HepG2 (cell line): ENCODE data around the gene PEX7. TPM values are rescaled to one million over a fixed set of nuclear protein-coding genes. Genes with fewer than 3 reads are reported as not detected.

Experiments
- ATAC-seq: fragments of 200-7000 bp; cut with Tn5 transposase; 3 replicates; pipeline ENCODE4 v1.9.1; 2020; ENCODE audit warnings: mild to moderate bottlenecking, moderate library complexity
- BruUV-seq: library from RNA; stranded (reverse); fragments of 400-500 nt; replicated peaks from 2 replicates; lab custom pipeline; 2021; lab: Mats Ljungman, UMichigan
- CTCF ChIA-PET: fragments of 300-600 bp; formaldehyde crosslinking; extraction: SDS; loops from one replicate; lab custom pipeline; 2021; ENCODE audit warnings: low total read pairs, inconsistent platforms, low intra/inter-chr PET ratio; lab: Yijun Ruan, JAX
- POLR2A ChIA-PET: fragments of 350-600 bp; sonication (Branson Sonifier 250); formaldehyde crosslinking; loops from one replicate; lab custom pipeline; 2020; ENCODE audit warnings: antibody characterized with exemption, inconsistent platforms; lab: Yijun Ruan, JAX
- DNase-seq: peaks from one replicate; pipeline ENCODE4 v3.0.0-alpha.2; 2015; ENCODE audit warnings: low spot score
- FAIRE-seq: peaks from 3 replicates; lab custom pipeline; 2011; peaks lifted over from hg19 to GRCh38; lab: Jason Lieb, UNC
- H2AFZ ChIP-seq: one replicate; pipeline ENCODE4 v1.6.1; 2011; ENCODE audit warnings: low read length, inconsistent platforms
- H3K27ac ChIP-seq: fragments of 300-600 bp; 3 replicates; pipeline ENCODE4 v1.8.0; 2011; ENCODE audit warnings: mixed run types, mild to moderate bottlenecking, mixed read lengths, low read length, inconsistent platforms; ENCODE audit not compliant: insufficient read depth; ENCODE audit errors: extremely low read length
- H3K27me3 ChIP-seq, 2 experiments: fragments of 200-600 bp in 1 of 2; 2 replicates in 1 of 2; 3 replicates in 1 of 2; pipeline versions ENCODE4 v1.6.0 to v1.8.0; 2011; ENCODE audit warnings: low read length in 2 of 2, mild to moderate bottlenecking in 2 of 2, moderate library complexity in 2 of 2, inconsistent platforms in 1 of 2; ENCODE audit not compliant: insufficient read depth in 2 of 2, control insufficient read depth in 1 of 2
- H3K36me3 ChIP-seq, 2 experiments: fragments of 200-600 bp in 1 of 2; replicated peaks in 1 of 2; 2 replicates in 1 of 2; 3 replicates in 1 of 2; pipeline versions ENCODE4 v1.5.1 to v1.8.0; 2011; ENCODE audit warnings: low read length in 2 of 2, inconsistent platforms in 1 of 2; ENCODE audit not compliant: insufficient read depth in 2 of 2, control insufficient read depth in 1 of 2
- H3K4me1 ChIP-seq: 2 replicates; pipeline ENCODE4 v1.5.1; 2012; ENCODE audit warnings: low read length, inconsistent platforms; ENCODE audit not compliant: insufficient read depth
- H3K4me2 ChIP-seq: 2 replicates; pipeline ENCODE4 v1.6.0; 2011; ENCODE audit warnings: low read depth, low read length, inconsistent platforms
- H3K4me3 ChIP-seq, 3 experiments: fragments of 200-600 bp in 1 of 3; sonication (generic), shearing (Covaris generic) in 1 of 3; replicated peaks in 1 of 3; 2 replicates each; pipeline ENCODE4 v1.5.1; 2011 to 2016; ENCODE audit warnings: low read length in 3 of 3, inconsistent platforms in 2 of 3, low read depth in 2 of 3, mild to moderate bottlenecking in 2 of 3, control low read depth in 1 of 3, mixed read lengths in 1 of 3; ENCODE audit not compliant: insufficient read depth in 1 of 3
- H3K79me2 ChIP-seq: one replicate; pipeline ENCODE4 v1.6.1; 2011; ENCODE audit warnings: low read length, inconsistent platforms; ENCODE audit not compliant: insufficient read depth
- H3K9ac ChIP-seq: 2 replicates; pipeline ENCODE4 v1.6.0; 2011; ENCODE audit warnings: mild to moderate bottlenecking, low read depth, low read length, inconsistent platforms; ENCODE audit not compliant: insufficient read depth
- H3K9me3 ChIP-seq: 2 replicates; pipeline ENCODE4 v1.5.1; 2012; ENCODE audit warnings: mild to moderate bottlenecking, low read length
- H4K20me1 ChIP-seq: 2 replicates; pipeline ENCODE4 v1.6.0; 2011; ENCODE audit warnings: inconsistent platforms, mild to moderate bottlenecking, low read length, moderate library complexity; ENCODE audit not compliant: insufficient read depth
- KDM1A ChIP-seq: IDR thresholded peaks from 2 replicates; pipeline ENCODE4 v1.6.1; 2016; ENCODE audit warnings: missing compliant biosample characterization
- MLLT10 ChIP-seq: sonication (generic); formaldehyde crosslinking; IDR thresholded peaks from 2 replicates; pipeline ENCODE4 v1.4.0; 2020; ENCODE audit warnings: missing genetic modification reagents
- NFYC ChIP-seq: IDR thresholded peaks from 2 replicates; pipeline ENCODE4 v1.6.1; 2016; ENCODE audit warnings: missing genetic modification reagents, missing compliant biosample characterization
- RCOR2 ChIP-seq: IDR thresholded peaks from 2 replicates; pipeline ENCODE4 v1.6.1; 2016; ENCODE audit warnings: missing biosample characterization, missing genetic modification reagents
- SCMH1 ChIP-seq: sonication (generic); formaldehyde crosslinking; IDR thresholded peaks from 2 replicates; pipeline ENCODE4 v1.9.0; 2021; ENCODE audit warnings: missing genetic modification reagents, mild to moderate bottlenecking, borderline replicate concordance
- SP1 ChIP-seq, 2 experiments: fragments of 450-650 bp in 1 of 2; sonication (generic) in 1 of 2; formaldehyde crosslinking in 1 of 2; IDR thresholded peaks; 2 replicates each; pipeline versions ENCODE4 v1.4.0 to v1.6.1; 2016 to 2020; ENCODE audit warnings: missing genetic modification reagents in 1 of 2
- TBX3 ChIP-seq: fragments of 450-650 bp; IDR thresholded peaks from 2 replicates; pipeline ENCODE4 v1.6.1; 2017; ENCODE audit warnings: antibody characterized with exemption, mild to moderate bottlenecking, inconsistent platforms, borderline replicate concordance
- TEAD2 ChIP-seq: sonication (generic); formaldehyde crosslinking; IDR thresholded peaks from 2 replicates; pipeline ENCODE4 v1.9.0; 2021; ENCODE audit warnings: missing genetic modification reagents
- TMF1 ChIP-seq: sonication (generic); formaldehyde crosslinking; IDR thresholded peaks from 2 replicates; pipeline ENCODE4 v1.8.1; 2022; ENCODE audit warnings: low read depth, missing genetic modification reagents
- ZBTB43 ChIP-seq: sonication (generic); formaldehyde crosslinking; conservative IDR thresholded peaks from 2 replicates; pipeline ENCODE4 v1.4.0; 2020; ENCODE audit warnings: missing genetic modification reagents
- ZFP1 ChIP-seq: IDR thresholded peaks from 2 replicates; pipeline ENCODE4 v1.6.1; 2016
- ZKSCAN8 ChIP-seq: IDR thresholded peaks from 2 replicates; pipeline ENCODE4 v1.6.1; 2016; ENCODE audit warnings: borderline replicate concordance, missing genetic modification reagents, missing compliant biosample characterization
- ZMYM2 ChIP-seq: sonication (generic); formaldehyde crosslinking; IDR thresholded peaks from 2 replicates; pipeline ENCODE4 v1.8.0; 2022; ENCODE audit warnings: mild to moderate bottlenecking, missing genetic modification reagents
- ZNF33A ChIP-seq: sonication (generic); formaldehyde crosslinking; IDR thresholded peaks from 2 replicates; pipeline ENCODE4 v1.5.1; 2020; ENCODE audit warnings: missing genetic modification reagents, mild to moderate bottlenecking, moderate library complexity, borderline replicate concordance
- ZNF644 ChIP-seq: IDR thresholded peaks from 2 replicates; pipeline ENCODE4 v1.6.1; 2016; ENCODE audit warnings: low read depth
- ZNF670 ChIP-seq: sonication (generic); formaldehyde crosslinking; IDR thresholded peaks from 2 replicates; pipeline ENCODE4 v1.8.0; 2022; ENCODE audit warnings: mild to moderate bottlenecking, missing genetic modification reagents, borderline replicate concordance
- WGBS: methylation state at CpG from one replicate; pipeline ENCODE4 v1.1.6; 2017; ENCODE audit warnings: low lambda C conversion rate; 5-methylcytosine and 5-hydroxymethylcytosine counted together
- in situ Hi-C: cut with HindIII; loops from 2 replicates; pipeline ENCODE4 v1.10.0; 2017; ENCODE audit warnings: low pct_unique_long_range_greater_than_20kb; ENCODE audit not compliant: extremely low pct_ligation_motif_present
- intact Hi-C: fragments of 100-400 bp; cut with micrococcal nuclease; formaldehyde crosslinking; loops from one replicate; pipeline ENCODE4 v1.10.0; 2022; ENCODE audit not compliant: unreplicated experiment
- polyA plus RNA-seq, 8 experiments: library from polyadenylated mRNA; depleted of rRNA in 3 of 8; stranded (reverse) in 7 of 8; unstranded in 1 of 8; fragments of >200 nt; fragmentation: Illumina TruSeq in 4 of 8; extraction: Trizol in 4 of 8; gene quantifications; 2 replicates each; pipeline versions ENCODE4 v1.2.1 to v1.2.3, GENCODE V29; 2011 to 2016; ENCODE audit warnings: low read depth in 4 of 8, missing spikeins in 1 of 8, mixed read lengths in 1 of 8; ENCODE audit not compliant: insufficient read depth in 1 of 8
- total RNA-seq, 5 experiments: library from RNA; depleted of rRNA; stranded (reverse); fragments of >200 nt; fragmentation: Illumina TruSeq; extraction: Trizol; gene quantifications; 2 replicates each; pipeline ENCODE4 v1.2.3, GENCODE V29; 2016; ENCODE audit warnings: low read depth in 1 of 5

The PEX7 gene
- total and polyA plus RNA-seq, 2 of the 13 experiments (the other 11 are each of a cell fraction or from before 2014, with no cell fraction given) = 0.04 to 0.53 TPM

- TF ChIP-seq ZNF33A (CRISPR knock-in tag) = no peak
- no peak for TF ChIP-seq ZNF670 (CRISPR knock-in tag)
- no peak for TF ChIP-seq ZKSCAN8 (CRISPR knock-in tag)
- TF ChIP-seq MLLT10 (CRISPR knock-in tag) = no peak
- no peak for TF ChIP-seq ZMYM2 (CRISPR knock-in tag)
- no peak for TF ChIP-seq SP1 (IDR thresholded peaks at IDR 0.05)
- no peak for TF ChIP-seq SP1 (CRISPR knock-in tag; IDR thresholded peaks at IDR 0.05)
- no peak for TF ChIP-seq NFYC
- TF ChIP-seq SCMH1 (CRISPR knock-in tag) = no peak
Measured at GRCh38 chr6:136816656-136817055, 5.7 kb upstream of the PEX7 start (continued).

GRCh38 chr6:136820561-136820960, 1.8 kb upstream of the PEX7 start:
- no peak for ATAC-seq
- H3K4me2 ChIP-seq = no peak overlapping the region
- H3K27ac ChIP-seq = no peak overlapping the region
- peaks cover 0 to 5% of the 10 kb centered on the region in 2 experiments; a peak in 2 of 5 replicates for H3K27me3 ChIP-seq
- DNase-seq = no peak
- no peaks in the 10 kb centered on the region for H3K36me3 ChIP-seq
- ChIA-PET POLR2A (no interaction called here), CTCF (no interaction called here)
- H3K79me2 ChIP-seq = no peaks in the 10 kb centered on the region
- H3K4me1 ChIP-seq = no peaks in the 10 kb centered on the region
- H2AFZ ChIP-seq = no peak overlapping the region
- no TSS peak for BruUV-seq
- intact Hi-C loops (no loop called here), in situ Hi-C loops (no loop called here)
- 0% methylated on average over 2 of the region's 2 CpGs for WGBS
- H4K20me1 ChIP-seq = no peaks in the 10 kb centered on the region
- TF ChIP-seq TBX3 = no peak
- no peak for TF ChIP-seq TMF1 (CRISPR knock-in tag)
- TF ChIP-seq ZBTB43 (CRISPR knock-in tag) = no peak
- no peak for TF ChIP-seq TEAD2 (CRISPR knock-in tag)
- no peak for TF ChIP-seq ZFP1 (CRISPR knock-in tag)
- TF ChIP-seq RCOR2 (CRISPR knock-in tag) = no peak
- TF ChIP-seq KDM1A (CRISPR knock-in tag) = no peak
- TF ChIP-seq ZNF644 = no peak
- FAIRE-seq = no peak
- no peak overlapping the region for H3K9ac ChIP-seq
- no peak overlapping the region for H3K4me3 ChIP-seq
- no peaks in the 10 kb centered on the region for H3K9me3 ChIP-seq
